Activated CD4-positive, alpha-beta T cell treated with anti-CD3 and anti-CD28 coated beads, Interleukin-2, amount 50 U/mL, for 4 hours (primary cell): ENCODE data around the gene SYCE1.
"Not testable (repeated sequence)": the region's sequence is repeated elsewhere in the genome, so short reads cannot be mapped to it uniquely, and the experiment has no call there.

Experiments
- DNase-seq, 2 experiments: peaks; one replicate each; pipeline ENCODE4 v3.0.0-alpha.2; 2020

The SYCE1 gene

GRCh38 chr10:133565441-133566294 lies at the start of gene SYCE1:
Gene SYCE1, minus strand, starts transcription at chr10:133565583. Its CDS starts 54 bp downstream, at chr10:133565529.
- no peak for DNase-seq

GRCh38 chr10:133614830-133615580 lies 49.6 kb upstream of the SYCE1 start:
- DNase-seq = no peak

- DNase-seq = no peak
These were observed 48.3 kb upstream of the SYCE1 start for GRCh38 chr10:133613699-133614098.

GRCh38 chr10:133611079-133611478 lies 45.7 kb upstream of the SYCE1 start:
- no peak for DNase-seq

GRCh38 chr10:133608855-133609254 lies 43.5 kb upstream of the SYCE1 start:
- no peak for DNase-seq

- DNase-seq = not testable (repeated sequence)
These were observed 38.1 kb upstream of the SYCE1 start for GRCh38 chr10:133603434-133603833.

- DNase-seq = no peak
These were observed 35.3 kb upstream of the SYCE1 start for GRCh38 chr10:133600657-133601056.

GRCh38 chr10:133599869-133600268 lies 34.5 kb upstream of the SYCE1 start:
- DNase-seq = not testable (repeated sequence)

- no peak for DNase-seq
These were observed 27.3 kb upstream of the SYCE1 start for GRCh38 chr10:133592716-133593115.

- no peak for DNase-seq
These were observed 25.6 kb upstream of the SYCE1 start for GRCh38 chr10:133590970-133591359.

- DNase-seq = no peak
These were observed 25.0 kb upstream of the SYCE1 start for GRCh38 chr10:133590226-133590969.

GRCh38 chr10:133577037-133577436 lies 11.7 kb upstream of the SYCE1 start:
- not testable (repeated sequence) for DNase-seq

- DNase-seq = not testable (repeated sequence)
These were observed 8.1 kb upstream of the SYCE1 start for GRCh38 chr10:133573460-133573859.

GRCh38 chr10:133572055-133572454 lies 6.7 kb upstream of the SYCE1 start:
- DNase-seq = not testable (repeated sequence)

- DNase-seq = not testable (repeated sequence)
These were observed 4.4 kb upstream of the SYCE1 start for GRCh38 chr10:133569801-133570200.

- not testable (repeated sequence) for DNase-seq
These were observed 3.6 kb upstream of the SYCE1 start for GRCh38 chr10:133568831-133569527.

- DNase-seq = no peak
These were observed 2.9 kb upstream of the SYCE1 start for GRCh38 chr10:133568287-133568614.

GRCh38 chr10:133567609-133568286 lies 2.4 kb upstream of the SYCE1 start:
- no peak for DNase-seq

GRCh38 chr10:133567119-133567518 lies 1.7 kb upstream of the SYCE1 start:
- DNase-seq = no peak

- DNase-seq = no peak
These were observed 567 bp downstream of the SYCE1 start for GRCh38 chr10:133564816-133565215.

GRCh38 chr10:133559216-133559615 lies 6.2 kb downstream of the SYCE1 start:
- no peak for DNase-seq

GRCh38 chr10:133557381-133557780 lies 8.0 kb downstream of the SYCE1 start:
- no peak for DNase-seq
